HepG2 (cell line): Measurements from ENCODE around the gene BCAN. TPM values are rescaled to one million over a fixed set of nuclear protein-coding genes. Genes with fewer than 3 reads are reported as not detected.

Experiments used
- ATAC-seq: fragments of 200-7000 bp; cut with Tn5 transposase; 3 replicates; pipeline ENCODE4 v1.9.1; 2020; ENCODE audit warnings: mild to moderate bottlenecking, moderate library complexity
- BruUV-seq: library from RNA; stranded (reverse); fragments of 400-500 nt; replicated peaks from 2 replicates; lab custom pipeline; 2021; lab: Mats Ljungman, UMichigan
- CTCF ChIA-PET: fragments of 300-600 bp; formaldehyde crosslinking; extraction: SDS; loops from one replicate; lab custom pipeline; 2021; ENCODE audit warnings: low total read pairs, inconsistent platforms, low intra/inter-chr PET ratio; lab: Yijun Ruan, JAX
- POLR2A ChIA-PET: fragments of 350-600 bp; sonication (Branson Sonifier 250); formaldehyde crosslinking; loops from one replicate; lab custom pipeline; 2020; ENCODE audit warnings: antibody characterized with exemption, inconsistent platforms; lab: Yijun Ruan, JAX
- DNase-seq: peaks from one replicate; pipeline ENCODE4 v3.0.0-alpha.2; 2015; ENCODE audit warnings: low spot score
- FAIRE-seq: peaks from 3 replicates; lab custom pipeline; 2011; peaks lifted over from hg19 to GRCh38; lab: Jason Lieb, UNC
- H2AFZ ChIP-seq: one replicate; pipeline ENCODE4 v1.6.1; 2011; ENCODE audit warnings: low read length, inconsistent platforms
- H3K27ac ChIP-seq: fragments of 300-600 bp; 3 replicates; pipeline ENCODE4 v1.8.0; 2011; ENCODE audit warnings: mixed run types, mild to moderate bottlenecking, mixed read lengths, low read length, inconsistent platforms; ENCODE audit not compliant: insufficient read depth; ENCODE audit errors: extremely low read length
- H3K27me3 ChIP-seq, 2 experiments: fragments of 200-600 bp in 1 of 2; 2 replicates in 1 of 2; 3 replicates in 1 of 2; pipeline versions ENCODE4 v1.6.0 to v1.8.0; 2011; ENCODE audit warnings: low read length in 2 of 2, mild to moderate bottlenecking in 2 of 2, moderate library complexity in 2 of 2, inconsistent platforms in 1 of 2; ENCODE audit not compliant: insufficient read depth in 2 of 2, control insufficient read depth in 1 of 2
- H3K36me3 ChIP-seq, 2 experiments: fragments of 200-600 bp in 1 of 2; replicated peaks in 1 of 2; 2 replicates in 1 of 2; 3 replicates in 1 of 2; pipeline versions ENCODE4 v1.5.1 to v1.8.0; 2011; ENCODE audit warnings: low read length in 2 of 2, inconsistent platforms in 1 of 2; ENCODE audit not compliant: insufficient read depth in 2 of 2, control insufficient read depth in 1 of 2
- H3K4me1 ChIP-seq: 2 replicates; pipeline ENCODE4 v1.5.1; 2012; ENCODE audit warnings: low read length, inconsistent platforms; ENCODE audit not compliant: insufficient read depth
- H3K4me2 ChIP-seq: 2 replicates; pipeline ENCODE4 v1.6.0; 2011; ENCODE audit warnings: low read depth, low read length, inconsistent platforms
- H3K4me3 ChIP-seq, 3 experiments: fragments of 200-600 bp in 1 of 3; sonication (generic), shearing (Covaris generic) in 1 of 3; replicated peaks in 1 of 3; 2 replicates each; pipeline ENCODE4 v1.5.1; 2011 to 2016; ENCODE audit warnings: low read length in 3 of 3, inconsistent platforms in 2 of 3, low read depth in 2 of 3, mild to moderate bottlenecking in 2 of 3, control low read depth in 1 of 3, mixed read lengths in 1 of 3; ENCODE audit not compliant: insufficient read depth in 1 of 3
- H3K79me2 ChIP-seq: one replicate; pipeline ENCODE4 v1.6.1; 2011; ENCODE audit warnings: low read length, inconsistent platforms; ENCODE audit not compliant: insufficient read depth
- H3K9ac ChIP-seq: 2 replicates; pipeline ENCODE4 v1.6.0; 2011; ENCODE audit warnings: mild to moderate bottlenecking, low read depth, low read length, inconsistent platforms; ENCODE audit not compliant: insufficient read depth
- H3K9me3 ChIP-seq: 2 replicates; pipeline ENCODE4 v1.5.1; 2012; ENCODE audit warnings: mild to moderate bottlenecking, low read length
- H4K20me1 ChIP-seq: 2 replicates; pipeline ENCODE4 v1.6.0; 2011; ENCODE audit warnings: inconsistent platforms, mild to moderate bottlenecking, low read length, moderate library complexity; ENCODE audit not compliant: insufficient read depth
- FIP1L1 ChIP-seq: fragments of 200-400 bp; formaldehyde crosslinking; IDR thresholded peaks from 2 replicates; pipeline ENCODE4 v1.6.1; 2018; ENCODE audit warnings: low read depth, mild to moderate bottlenecking, low read length, moderate library complexity, borderline replicate concordance; ENCODE audit not compliant: insufficient read depth
- FUBP1 ChIP-seq: sonication (generic); formaldehyde crosslinking; IDR thresholded peaks from 2 replicates; pipeline ENCODE4 v1.5.1; 2020; ENCODE audit warnings: missing genetic modification reagents, mild to moderate bottlenecking, borderline replicate concordance
- GABPB1 ChIP-seq: IDR thresholded peaks from 2 replicates; pipeline ENCODE4 v1.6.1; 2016; ENCODE audit warnings: mild to moderate bottlenecking, missing genetic modification reagents, moderate library complexity, missing compliant biosample characterization
- HNRNPL ChIP-seq: fragments of 200-400 bp; formaldehyde crosslinking; IDR thresholded peaks from 2 replicates; pipeline ENCODE4 v1.6.1; 2017; ENCODE audit warnings: mild to moderate bottlenecking, low read depth, low read length
- MTF2 ChIP-seq: sonication (generic); formaldehyde crosslinking; IDR thresholded peaks from 2 replicates; pipeline ENCODE4 v1.5.0; 2020; ENCODE audit warnings: missing genetic modification reagents, borderline replicate concordance
- SALL1 ChIP-seq: sonication (generic); formaldehyde crosslinking; IDR thresholded peaks from 2 replicates; pipeline ENCODE4 v1.8.0; 2022; ENCODE audit warnings: mild to moderate bottlenecking, missing genetic modification reagents
- SP2 ChIP-seq: sonication (generic); formaldehyde crosslinking; IDR thresholded peaks from 2 replicates; pipeline ENCODE4 v1.5.1; 2020; ENCODE audit warnings: mild to moderate bottlenecking, missing genetic modification reagents
- TBP ChIP-seq: sonication (generic); formaldehyde crosslinking; IDR thresholded peaks from 2 replicates; pipeline ENCODE4 v1.5.0; 2020; ENCODE audit warnings: missing genetic modification reagents
- TFAP4 ChIP-seq: sonication (generic); IDR thresholded peaks from 2 replicates; pipeline ENCODE4 v1.6.1; 2016; ENCODE audit warnings: low read depth, borderline replicate concordance
- ZMYM3 ChIP-seq: sonication (generic); formaldehyde crosslinking; IDR thresholded peaks from 2 replicates; pipeline ENCODE4 v1.5.1; 2020; ENCODE audit warnings: mild to moderate bottlenecking, missing genetic modification reagents
- ZNF281 ChIP-seq: sonication (generic); formaldehyde crosslinking; IDR thresholded peaks from 2 replicates; pipeline ENCODE4 v1.4.0; 2020; ENCODE audit warnings: missing genetic modification reagents, borderline replicate concordance
- ZNF329 ChIP-seq: sonication (generic); formaldehyde crosslinking; IDR thresholded peaks from 2 replicates; pipeline ENCODE4 v1.9.0; 2021; ENCODE audit warnings: low read depth, mild to moderate bottlenecking, missing genetic modification reagents
- ZNF607 ChIP-seq: sonication (generic); formaldehyde crosslinking; IDR thresholded peaks from 2 replicates; pipeline ENCODE4 v1.5.1; 2020; ENCODE audit warnings: missing genetic modification reagents, mild to moderate bottlenecking, borderline replicate concordance
- ZNF75D ChIP-seq: sonication (generic); formaldehyde crosslinking; IDR thresholded peaks from 2 replicates; pipeline ENCODE4 v1.8.1; 2023; ENCODE audit warnings: missing genetic modification reagents, mild to moderate bottlenecking, borderline replicate concordance
- ZNF761 ChIP-seq: sonication (generic); formaldehyde crosslinking; conservative IDR thresholded peaks from 2 replicates; pipeline ENCODE4 v1.4.0; 2020; ENCODE audit warnings: mild to moderate bottlenecking, missing genetic modification reagents
- ZNF770 ChIP-seq: sonication (generic); formaldehyde crosslinking; IDR thresholded peaks from 2 replicates; pipeline ENCODE4 v1.5.0; 2020; ENCODE audit warnings: mild to moderate bottlenecking, missing genetic modification reagents
- WGBS: methylation state at CpG from one replicate; pipeline ENCODE4 v1.1.6; 2017; ENCODE audit warnings: low lambda C conversion rate; 5-methylcytosine and 5-hydroxymethylcytosine counted together
- in situ Hi-C: cut with HindIII; loops from 2 replicates; pipeline ENCODE4 v1.10.0; 2017; ENCODE audit warnings: low pct_unique_long_range_greater_than_20kb; ENCODE audit not compliant: extremely low pct_ligation_motif_present
- intact Hi-C: fragments of 100-400 bp; cut with micrococcal nuclease; formaldehyde crosslinking; loops from one replicate; pipeline ENCODE4 v1.10.0; 2022; ENCODE audit not compliant: unreplicated experiment
- polyA plus RNA-seq, 8 experiments: library from polyadenylated mRNA; depleted of rRNA in 3 of 8; stranded (reverse) in 7 of 8; unstranded in 1 of 8; fragments of >200 nt; fragmentation: Illumina TruSeq in 4 of 8; extraction: Trizol in 4 of 8; gene quantifications; 2 replicates each; pipeline versions ENCODE4 v1.2.1 to v1.2.3, GENCODE V29; 2011 to 2016; ENCODE audit warnings: low read depth in 4 of 8, missing spikeins in 1 of 8, mixed read lengths in 1 of 8; ENCODE audit not compliant: insufficient read depth in 1 of 8
- total RNA-seq, 5 experiments: library from RNA; depleted of rRNA; stranded (reverse); fragments of >200 nt; fragmentation: Illumina TruSeq; extraction: Trizol; gene quantifications; 2 replicates each; pipeline ENCODE4 v1.2.3, GENCODE V29; 2016; ENCODE audit warnings: low read depth in 1 of 5

BCAN gene
- total and polyA plus RNA-seq, 2 of the 13 experiments (the other 11 are each of a cell fraction or from before 2014, with no cell fraction given), result not detected

- ATAC-seq (peak; percentile 8; the same call in 2 of the 3 replicates), FAIRE-seq (no peak), DNase-seq (no peak)
- in situ Hi-C loops, result no loop called here
- no peak overlapping the region for H3K27ac ChIP-seq
- no peaks in the 10 kb centered on the region for H3K9me3 ChIP-seq
- no peak overlapping the region for H3K9ac ChIP-seq
- CTCF ChIA-PET, result interaction anchor here (2.0 to 3.0 kb wide), 2 partner anchors 15 to 21 kb away, joined by 6 to 30 read pairs; no protein-coding TSS in a partner anchor
- peak overlapping the region in 2 of 3 experiments; percentile 52 to 66; a peak in 4 of 6 replicates for H3K4me3 ChIP-seq
- peaks cover 25% of the 10 kb centered on the region for H3K4me1 ChIP-seq
- H3K4me2 ChIP-seq, result peak overlapping the region; percentile 91
- no TSS peak for BruUV-seq
- intact Hi-C loops, result no loop called here
- H3K36me3 ChIP-seq, result no peaks in the 10 kb centered on the region
- no peaks in the 10 kb centered on the region for H4K20me1 ChIP-seq
- WGBS, result 8% methylated on average over 19 of the region's 29 CpGs
- H2AFZ ChIP-seq, result no peak overlapping the region
- peaks cover 9 to 77% of the 10 kb centered on the region in 2 experiments for H3K27me3 ChIP-seq
- no peaks in the 10 kb centered on the region for H3K79me2 ChIP-seq
- POLR2A ChIA-PET, result interaction anchor here (1.2 to 1.4 kb wide), 2 partner anchors 24 to 36 kb away, joined by 3 to 4 read pairs; partner anchors contain the start of genes ISG20L2 and METTL25B
- TF ChIP-seq ZNF281 (CRISPR knock-in tag), result no peak
- TF ChIP-seq ZNF607 (CRISPR knock-in tag), result no peak
- TF ChIP-seq ZMYM3 (CRISPR knock-in tag), result no peak
- TF ChIP-seq ZNF329, result no peak
- no peak; the same call in 1 of the 2 replicates for TF ChIP-seq GABPB1 (CRISPR knock-in tag)
- TF ChIP-seq FIP1L1, result no peak
- TF ChIP-seq TBP, result no peak
- TF ChIP-seq MTF2 (CRISPR knock-in tag), result 0 out of 2 replicates have a peak, but pooled peaks have one; percentile 11
- TF ChIP-seq FUBP1 (CRISPR knock-in tag), result no peak
- TF ChIP-seq SALL1 (CRISPR knock-in tag), result 0 out of 2 replicates have a peak, but pooled peaks have one; percentile 16
- no peak for TF ChIP-seq ZNF75D (CRISPR knock-in tag)
- TF ChIP-seq ZNF761 (CRISPR knock-in tag), result no peak
- TF ChIP-seq HNRNPL, result peak; percentile 81; the same call in 1 of the 2 replicates
- TF ChIP-seq SP2, result no peak
- TF ChIP-seq ZNF770 (CRISPR knock-in tag), result peak; percentile 93
- no peak for TF ChIP-seq TFAP4
Observed at GRCh38 chr1:156704930-156705320, 63.0 kb downstream of the BCAN start.
